Measurements from ENCODE around the gene CCNI. TPM values are rescaled to one million over a fixed set of nuclear protein-coding genes. Genes with fewer than 3 reads are reported as not detected.

CCNI gene
- total RNA-seq, 1 donor from 2014 or later, result 116 TPM

DNA sequence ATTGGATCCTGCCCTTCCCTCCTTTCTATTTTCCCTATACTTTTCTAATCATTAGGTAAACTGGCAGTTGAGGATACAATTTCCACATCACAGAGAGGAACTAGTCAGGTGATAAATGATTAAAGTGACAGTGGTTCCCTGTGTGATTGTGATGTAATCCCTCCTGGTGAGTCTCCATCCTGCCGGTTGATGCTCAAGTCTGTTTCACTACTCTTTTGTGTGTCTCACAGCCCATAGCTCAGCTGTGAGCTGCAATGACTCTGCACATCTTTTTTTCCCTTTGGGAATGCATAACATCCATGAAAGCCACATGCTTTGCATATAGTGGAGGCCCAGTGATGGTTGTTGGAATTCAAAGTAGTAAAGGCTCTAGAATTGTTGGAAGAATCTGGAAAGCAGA lies 60.4 kb downstream of the CCNI start:
- DNase-seq (ENCODE audit: low read depth), result no peak
- no peak overlapping the region for H3K4me3 ChIP-seq (ENCODE audit: low read depth, low read length)
- TF ChIP-seq, protein P1, sequence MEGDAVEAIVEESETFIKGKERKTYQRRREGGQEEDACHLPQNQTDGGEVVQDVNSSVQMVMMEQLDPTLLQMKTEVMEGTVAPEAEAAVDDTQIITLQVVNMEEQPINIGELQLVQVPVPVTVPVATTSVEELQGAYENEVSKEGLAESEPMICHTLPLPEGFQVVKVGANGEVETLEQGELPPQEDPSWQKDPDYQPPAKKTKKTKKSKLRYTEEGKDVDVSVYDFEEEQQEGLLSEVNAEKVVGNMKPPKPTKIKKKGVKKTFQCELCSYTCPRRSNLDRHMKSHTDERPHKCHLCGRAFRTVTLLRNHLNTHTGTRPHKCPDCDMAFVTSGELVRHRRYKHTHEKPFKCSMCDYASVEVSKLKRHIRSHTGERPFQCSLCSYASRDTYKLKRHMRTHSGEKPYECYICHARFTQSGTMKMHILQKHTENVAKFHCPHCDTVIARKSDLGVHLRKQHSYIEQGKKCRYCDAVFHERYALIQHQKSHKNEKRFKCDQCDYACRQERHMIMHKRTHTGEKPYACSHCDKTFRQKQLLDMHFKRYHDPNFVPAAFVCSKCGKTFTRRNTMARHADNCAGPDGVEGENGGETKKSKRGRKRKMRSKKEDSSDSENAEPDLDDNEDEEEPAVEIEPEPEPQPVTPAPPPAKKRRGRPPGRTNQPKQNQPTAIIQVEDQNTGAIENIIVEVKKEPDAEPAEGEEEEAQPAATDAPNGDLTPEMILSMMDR (conservative IDR thresholded peaks at IDR 0.05; ENCODE audit: low read depth, low read length), result no peak

DNA sequence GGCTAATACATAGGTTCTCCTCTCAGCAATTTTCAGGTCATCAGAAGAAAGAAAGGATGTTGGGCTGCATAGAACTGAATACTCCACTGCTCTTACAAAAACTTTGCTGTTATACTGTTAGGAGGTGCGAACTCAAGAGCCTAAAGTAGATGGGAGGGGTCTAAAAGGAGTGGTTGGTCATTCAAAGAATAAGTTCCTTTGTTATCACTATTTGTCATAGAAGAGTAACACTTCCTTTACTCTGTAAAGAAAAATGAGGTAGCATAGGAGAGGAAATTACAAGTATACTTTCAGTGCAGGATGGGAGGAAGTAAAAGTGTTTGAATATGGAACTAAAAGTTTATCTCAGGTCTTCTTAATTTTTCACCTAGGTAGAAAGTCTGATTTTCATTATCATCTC lies 61.5 kb downstream of the CCNI start:
- TF ChIP-seq, protein P1 (conservative IDR thresholded peaks at IDR 0.05; ENCODE audit: low read depth, low read length), result no peak
- no peak overlapping the region for H3K4me3 ChIP-seq (ENCODE audit: low read depth, low read length)
- no peak for DNase-seq (ENCODE audit: low read depth)

DNA sequence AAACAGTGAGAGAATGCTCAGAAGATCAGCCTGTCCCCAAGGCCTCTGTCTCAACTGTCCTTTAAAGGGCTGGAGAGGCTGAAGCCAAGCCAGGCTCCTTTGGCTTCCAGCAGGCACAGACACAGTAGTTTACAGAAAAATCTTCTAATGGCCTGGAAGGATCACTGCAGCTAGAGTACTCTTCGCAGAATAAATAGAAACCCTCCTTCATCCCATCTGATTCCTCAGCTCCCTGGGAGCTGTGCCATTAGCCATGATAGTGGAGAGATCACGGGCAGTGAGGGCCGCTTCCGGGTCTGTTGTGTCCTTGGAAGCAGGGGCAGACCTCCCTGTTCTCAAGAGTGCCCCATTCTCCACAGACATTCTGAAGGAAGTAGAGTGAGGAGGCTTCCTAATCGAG lies 63.1 kb downstream of the CCNI start:
- H3K4me3 ChIP-seq (ENCODE audit: low read depth, low read length), result no peak overlapping the region
- TF ChIP-seq, protein P1 (conservative IDR thresholded peaks at IDR 0.05; ENCODE audit: low read depth, low read length), result no peak
- DNase-seq (ENCODE audit: low read depth), result no peak

DNA sequence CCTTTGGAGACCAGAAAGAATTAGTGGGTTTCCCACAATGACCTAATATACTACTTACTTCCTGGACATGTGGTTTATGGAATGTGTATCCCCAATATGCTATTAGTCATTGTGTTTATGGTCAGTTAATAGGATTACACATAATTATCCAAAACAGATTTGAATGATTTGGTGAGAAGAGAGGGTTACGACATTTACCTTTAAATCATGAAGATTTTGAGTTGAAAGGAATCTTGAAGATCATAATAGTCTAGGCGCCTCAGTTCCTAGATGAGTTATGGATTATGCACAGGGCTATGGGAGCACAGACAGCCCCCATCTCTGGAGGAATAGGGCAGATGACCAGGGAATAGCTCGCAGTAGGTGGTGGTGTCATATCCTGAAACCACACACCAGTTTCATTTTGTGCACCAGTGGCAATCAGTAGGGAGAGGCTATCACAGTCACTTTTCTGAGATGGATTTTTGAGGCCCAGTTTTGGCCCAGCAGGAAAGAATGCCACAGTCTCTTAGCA lies 64.9 kb downstream of the CCNI start:
- H3K4me3 ChIP-seq (ENCODE audit: low read depth, low read length), result no peak overlapping the region
- no peak for DNase-seq (ENCODE audit: low read depth)
- TF ChIP-seq, protein P1 (conservative IDR thresholded peaks at IDR 0.05; ENCODE audit: low read depth, low read length), result no peak

DNA sequence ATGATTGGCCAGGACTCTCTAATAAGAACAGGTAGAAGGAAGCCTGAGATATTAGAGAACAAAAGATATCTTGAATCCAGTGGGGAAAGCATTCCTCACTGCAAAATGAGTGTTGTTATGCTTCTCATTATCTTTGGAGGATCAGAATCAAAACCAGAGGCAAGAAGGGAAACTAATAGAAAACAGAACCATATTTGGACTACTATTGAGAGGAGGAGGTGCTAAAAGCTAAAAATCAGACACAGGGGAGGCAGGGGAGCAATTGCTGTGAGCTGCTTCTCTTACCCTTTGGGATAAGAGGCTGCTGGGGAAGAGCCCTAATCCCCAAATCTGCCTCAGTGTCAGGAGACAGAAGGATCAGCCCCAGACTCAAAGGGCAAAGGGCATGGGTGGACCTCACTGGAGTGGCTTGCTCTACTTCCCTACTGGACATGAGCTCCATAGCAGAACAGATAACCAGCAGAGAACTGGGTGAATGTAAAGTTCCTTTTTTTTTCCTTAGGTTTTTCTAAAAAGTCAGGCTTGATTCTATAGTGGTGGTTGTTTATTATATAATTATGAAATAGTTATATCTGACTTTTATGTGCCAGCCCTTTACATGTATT lies 66.2 kb downstream of the CCNI start:
- TF ChIP-seq, protein P1 (conservative IDR thresholded peaks at IDR 0.05; ENCODE audit: low read depth, low read length), result no peak
- no peak for DNase-seq (ENCODE audit: low read depth)
- no peak overlapping the region for H3K4me3 ChIP-seq (ENCODE audit: low read depth, low read length)

DNA sequence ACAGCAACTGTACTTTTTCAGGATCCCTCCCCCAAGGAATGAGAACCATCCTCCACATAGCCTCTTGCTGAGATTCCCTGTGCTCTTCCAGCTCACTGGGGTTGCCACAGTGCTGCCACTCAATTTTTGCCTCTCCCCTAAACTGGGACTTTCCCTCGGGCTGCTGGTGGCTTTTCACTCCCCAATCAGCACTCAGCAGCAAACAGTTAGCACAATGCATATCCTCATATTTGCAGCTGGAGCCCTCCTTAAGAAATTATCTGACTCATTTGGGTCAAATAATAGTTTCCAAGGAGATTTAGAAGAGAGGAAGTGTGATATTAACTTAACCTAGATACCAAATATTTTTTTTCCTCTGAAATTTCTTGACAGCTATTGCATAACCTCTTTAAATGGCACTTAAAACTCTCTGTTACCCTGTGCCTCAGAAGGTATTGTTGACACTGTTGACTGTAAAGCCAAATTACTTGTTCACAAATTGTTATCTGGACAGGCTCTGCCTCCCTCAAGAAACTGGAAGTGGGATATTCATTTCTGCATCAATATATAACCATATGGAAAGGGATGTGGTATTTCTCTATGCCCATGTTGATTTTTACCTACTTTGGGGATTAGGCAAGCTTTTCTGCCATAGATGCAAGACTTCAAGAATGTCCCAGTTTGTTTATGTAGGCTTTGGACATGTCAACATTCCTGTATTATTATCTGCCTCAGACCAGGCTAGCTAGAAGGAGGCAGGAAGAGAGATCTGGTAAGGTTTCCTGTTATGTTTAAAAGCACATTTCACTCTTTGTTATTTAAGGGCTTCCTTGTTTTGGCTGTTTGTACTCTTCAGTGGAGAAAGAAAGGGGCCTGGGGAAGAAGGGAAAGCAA lies 68.2 kb downstream of the CCNI start:
- TF ChIP-seq, protein P1 (conservative IDR thresholded peaks at IDR 0.05; ENCODE audit: low read depth, low read length), result no peak
- DNase-seq (ENCODE audit: low read depth), result no peak
- H3K4me3 ChIP-seq (ENCODE audit: low read depth, low read length), result no peak overlapping the region
